ENCODE results near the gene CAMK2N1. TPM values are rescaled to one million over a fixed set of nuclear protein-coding genes. Genes with fewer than 3 reads are reported as not detected.

The CAMK2N1 gene
- total RNA-seq, 1 donor from 2014 or later: 13.2 TPM

DNA sequence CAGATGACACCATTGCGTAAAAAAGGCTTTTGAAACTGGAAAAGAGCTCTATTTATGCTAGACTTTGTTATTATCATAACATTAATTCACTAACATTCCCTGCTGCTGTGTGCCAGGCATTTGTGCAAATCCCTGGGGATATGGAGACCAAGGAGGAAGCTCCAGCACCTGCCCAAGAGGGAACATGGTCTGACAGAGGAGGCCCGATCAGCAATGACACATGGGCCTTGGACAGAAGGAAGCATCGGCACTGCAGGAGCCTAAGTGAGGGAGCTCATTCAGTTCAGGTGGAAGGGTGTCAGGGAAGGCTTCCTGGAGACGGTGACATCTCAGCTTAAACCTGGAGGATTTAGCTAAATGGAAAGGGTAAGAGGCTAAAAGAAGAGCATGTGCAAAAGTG, 13.9 kb downstream of the CAMK2N1 start:
- no peak overlapping the region for H3K27ac Mint-ChIP-seq (ENCODE audit: unreplicated experiment)
- no peaks in the 10 kb centered on the region for H3K36me3 Mint-ChIP-seq (ENCODE audit: low read depth)
- peak; percentile 29 for DNase-seq (ENCODE audit: low spot score)
- H3K4me3 Mint-ChIP-seq (ENCODE audit: unreplicated experiment): no peak overlapping the region
- no peaks in the 10 kb centered on the region for H3K9me3 Mint-ChIP-seq (ENCODE audit: low read depth)
- TF ChIP-seq, protein P1, sequence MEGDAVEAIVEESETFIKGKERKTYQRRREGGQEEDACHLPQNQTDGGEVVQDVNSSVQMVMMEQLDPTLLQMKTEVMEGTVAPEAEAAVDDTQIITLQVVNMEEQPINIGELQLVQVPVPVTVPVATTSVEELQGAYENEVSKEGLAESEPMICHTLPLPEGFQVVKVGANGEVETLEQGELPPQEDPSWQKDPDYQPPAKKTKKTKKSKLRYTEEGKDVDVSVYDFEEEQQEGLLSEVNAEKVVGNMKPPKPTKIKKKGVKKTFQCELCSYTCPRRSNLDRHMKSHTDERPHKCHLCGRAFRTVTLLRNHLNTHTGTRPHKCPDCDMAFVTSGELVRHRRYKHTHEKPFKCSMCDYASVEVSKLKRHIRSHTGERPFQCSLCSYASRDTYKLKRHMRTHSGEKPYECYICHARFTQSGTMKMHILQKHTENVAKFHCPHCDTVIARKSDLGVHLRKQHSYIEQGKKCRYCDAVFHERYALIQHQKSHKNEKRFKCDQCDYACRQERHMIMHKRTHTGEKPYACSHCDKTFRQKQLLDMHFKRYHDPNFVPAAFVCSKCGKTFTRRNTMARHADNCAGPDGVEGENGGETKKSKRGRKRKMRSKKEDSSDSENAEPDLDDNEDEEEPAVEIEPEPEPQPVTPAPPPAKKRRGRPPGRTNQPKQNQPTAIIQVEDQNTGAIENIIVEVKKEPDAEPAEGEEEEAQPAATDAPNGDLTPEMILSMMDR (IDR thresholded peaks at IDR 0.05): no peak
- H3K4me1 Mint-ChIP-seq (ENCODE audit: low read depth): peaks cover 9% of the 10 kb centered on the region
- H3K27me3 Mint-ChIP-seq (ENCODE audit: low read depth): peaks cover 34% of the 10 kb centered on the region

DNA sequence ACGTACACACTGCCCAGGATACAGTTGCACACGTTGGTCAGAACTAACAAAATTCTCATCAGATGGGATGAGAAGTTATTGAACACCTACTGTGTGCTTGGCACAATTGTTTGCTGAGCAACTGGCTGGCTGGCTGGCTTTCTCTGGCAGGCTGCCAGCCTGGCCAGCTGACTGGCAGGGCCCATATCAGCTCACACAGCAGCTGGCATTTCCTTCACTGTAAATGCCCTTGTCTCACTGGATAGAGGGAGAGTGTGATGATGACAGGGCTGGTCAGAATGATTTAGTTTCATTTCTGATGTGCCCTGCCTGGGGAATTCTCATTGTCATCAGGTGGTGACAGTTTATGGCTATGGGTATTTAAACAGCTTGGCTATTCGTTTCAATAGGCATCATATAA, 15.8 kb downstream of the CAMK2N1 start:
- H3K4me1 Mint-ChIP-seq (ENCODE audit: low read depth): peaks cover 6% of the 10 kb centered on the region
- peaks cover 34% of the 10 kb centered on the region for H3K27me3 Mint-ChIP-seq (ENCODE audit: low read depth)
- H3K4me3 Mint-ChIP-seq (ENCODE audit: unreplicated experiment): no peak overlapping the region
- TF ChIP-seq, protein P1 (IDR thresholded peaks at IDR 0.05): no peak
- DNase-seq (ENCODE audit: low spot score): no peak
- no peak overlapping the region for H3K27ac Mint-ChIP-seq (ENCODE audit: unreplicated experiment)
- no peaks in the 10 kb centered on the region for H3K36me3 Mint-ChIP-seq (ENCODE audit: low read depth)
- H3K9me3 Mint-ChIP-seq (ENCODE audit: low read depth): no peaks in the 10 kb centered on the region

DNA sequence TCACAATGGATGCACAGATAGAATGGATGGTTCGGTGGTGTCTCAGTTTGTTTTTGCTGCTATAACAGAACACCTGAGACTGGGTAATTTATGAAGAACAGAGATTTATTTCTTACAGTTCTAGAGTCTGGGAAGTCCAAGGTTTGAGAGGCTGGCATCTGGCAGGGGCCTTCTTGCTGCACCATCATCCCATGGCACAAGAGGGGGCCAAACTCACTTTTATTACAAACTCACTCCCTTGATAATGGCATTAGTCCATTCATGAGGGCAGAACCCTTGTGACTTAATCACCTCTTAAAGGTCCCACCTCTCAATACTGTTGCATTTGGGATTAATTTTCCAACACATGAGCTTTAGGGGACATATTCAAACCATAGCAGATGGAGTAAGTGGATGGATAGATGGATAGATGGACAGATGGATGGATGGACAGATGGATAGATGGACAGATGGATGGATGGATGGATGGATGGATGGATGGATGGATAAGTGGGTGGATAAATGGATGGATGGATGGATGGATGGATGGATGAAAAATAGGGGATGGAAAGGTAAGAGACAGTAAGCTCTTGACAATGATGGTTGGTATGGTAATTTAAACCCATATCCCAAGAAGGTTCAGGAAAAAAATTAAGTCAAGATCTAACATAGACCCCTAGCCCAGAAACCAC, 16.5 kb downstream of the CAMK2N1 start:
- no peak overlapping the region for H3K27ac Mint-ChIP-seq (ENCODE audit: unreplicated experiment)
- H3K4me1 Mint-ChIP-seq (ENCODE audit: low read depth): peaks cover 6% of the 10 kb centered on the region
- TF ChIP-seq, protein P1 (IDR thresholded peaks at IDR 0.05): peak; percentile 26
- no peaks in the 10 kb centered on the region for H3K9me3 Mint-ChIP-seq (ENCODE audit: low read depth)
- no peak for DNase-seq (ENCODE audit: low spot score)
- no peak overlapping the region for H3K4me3 Mint-ChIP-seq (ENCODE audit: unreplicated experiment)
- H3K36me3 Mint-ChIP-seq (ENCODE audit: low read depth): no peaks in the 10 kb centered on the region
- peaks cover 32% of the 10 kb centered on the region for H3K27me3 Mint-ChIP-seq (ENCODE audit: low read depth)

DNA sequence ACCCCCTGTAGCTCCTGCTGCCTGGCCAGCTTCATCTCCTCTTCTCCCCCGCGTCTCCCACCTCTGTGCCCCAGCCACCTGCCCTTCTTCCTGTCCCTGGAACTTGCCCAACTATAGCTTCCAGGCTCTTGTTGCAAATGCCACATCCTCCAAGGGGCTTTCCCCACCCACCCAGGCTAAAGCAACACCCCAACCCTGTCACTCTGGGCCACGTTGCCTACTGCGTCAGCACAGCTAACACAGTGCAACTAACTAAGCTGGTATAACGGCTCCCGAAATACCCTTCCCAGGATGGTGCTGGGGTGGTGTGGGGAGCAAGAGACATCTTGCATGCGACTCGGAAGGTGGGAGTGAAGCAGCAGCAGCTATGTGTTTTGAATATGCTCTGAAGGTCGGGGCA, 19.7 kb downstream of the CAMK2N1 start:
- no peak overlapping the region for H3K27ac Mint-ChIP-seq (ENCODE audit: unreplicated experiment)
- DNase-seq (ENCODE audit: low spot score): no peak
- peaks cover 6% of the 10 kb centered on the region for H3K4me1 Mint-ChIP-seq (ENCODE audit: low read depth)
- no peak overlapping the region for H3K4me3 Mint-ChIP-seq (ENCODE audit: unreplicated experiment)
- TF ChIP-seq, protein P1 (IDR thresholded peaks at IDR 0.05): no peak
- H3K9me3 Mint-ChIP-seq (ENCODE audit: low read depth): no peaks in the 10 kb centered on the region
- H3K36me3 Mint-ChIP-seq (ENCODE audit: low read depth): no peaks in the 10 kb centered on the region
- H3K27me3 Mint-ChIP-seq (ENCODE audit: low read depth): peaks cover 27% of the 10 kb centered on the region

DNA sequence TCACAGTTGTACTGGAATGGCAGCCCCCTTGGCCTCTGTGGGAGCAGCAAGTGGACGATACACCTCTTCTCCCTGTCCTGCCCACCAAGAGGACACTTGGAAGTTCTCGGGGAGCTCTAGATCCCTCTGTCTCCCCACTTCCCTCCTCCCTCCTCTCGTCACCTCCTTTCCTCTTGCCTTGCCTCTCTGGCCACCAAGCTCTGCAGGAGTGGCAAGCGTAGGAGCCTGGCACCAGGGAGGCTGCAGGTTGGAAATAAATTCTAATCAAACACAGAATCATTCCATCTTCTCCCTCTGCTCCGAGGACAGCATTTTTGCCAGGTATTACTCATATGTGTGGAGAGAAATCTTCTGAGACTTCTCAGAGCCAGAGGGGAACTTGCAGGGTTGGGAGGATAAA, 20.8 kb downstream of the CAMK2N1 start:
- TF ChIP-seq, protein P1 (IDR thresholded peaks at IDR 0.05): no peak
- Mint-ChIP-seq H3K36me3 (ENCODE audit: low read depth) (no peaks in the 10 kb centered on the region), H3K27me3 (ENCODE audit: low read depth) (peaks cover 31% of the 10 kb centered on the region), H3K27ac (ENCODE audit: unreplicated experiment) (no peak overlapping the region), H3K4me3 (ENCODE audit: unreplicated experiment) (no peak overlapping the region), H3K9me3 (ENCODE audit: low read depth) (no peaks in the 10 kb centered on the region), H3K4me1 (ENCODE audit: low read depth) (no peaks in the 10 kb centered on the region)
- no peak for DNase-seq (ENCODE audit: low spot score)

Data from chondrocyte (in vitro differentiated cells).